ENCODE results near the gene PXK.

Gene PXK

GRCh38 chr3:58361866-58362265 is 29.2 kb downstream of the PXK start:
- Histone ChIP-seq H3K4me3 (ENCODE audit: low read depth, low read length) (no peak overlapping the region), H3K27me3 (ENCODE audit: control insufficient read depth, insufficient read depth, low read length) (no peaks in the 10 kb centered on the region), H3K9me3 (ENCODE audit: control insufficient read depth, insufficient read depth, low read depth, low read length) (no peaks in the 10 kb centered on the region), H3K27ac (ENCODE audit: low read depth, low read length) (no peak overlapping the region), H3K36me3 (ENCODE audit: control insufficient read depth, insufficient read depth, low read length) (no peaks in the 10 kb centered on the region), H3K4me1 (ENCODE audit: control insufficient read depth, insufficient read depth, low read length) (peaks cover 11% of the 10 kb centered on the region), H3K9ac (ENCODE audit: low read length) (no peak overlapping the region)

- Histone ChIP-seq H3K9ac (ENCODE audit: low read length) (no peak overlapping the region), H3K27ac (ENCODE audit: low read depth, low read length) (no peak overlapping the region), H3K36me3 (ENCODE audit: control insufficient read depth, insufficient read depth, low read length) (no peaks in the 10 kb centered on the region), H3K27me3 (ENCODE audit: control insufficient read depth, insufficient read depth, low read length) (no peaks in the 10 kb centered on the region), H3K4me3 (ENCODE audit: low read depth, low read length) (no peak overlapping the region), H3K4me1 (ENCODE audit: control insufficient read depth, insufficient read depth, low read length) (peaks cover 16% of the 10 kb centered on the region), H3K9me3 (ENCODE audit: control insufficient read depth, insufficient read depth, low read depth, low read length) (no peaks in the 10 kb centered on the region)
Observed at GRCh38 chr3:58366699-58367098, 34.0 kb downstream of the PXK start.

- no peak overlapping the region for H3K9ac ChIP-seq (ENCODE audit: low read length)
- H3K27me3 ChIP-seq (ENCODE audit: control insufficient read depth, insufficient read depth, low read length), result no peaks in the 10 kb centered on the region
- H3K9me3 ChIP-seq (ENCODE audit: control insufficient read depth, insufficient read depth, low read depth, low read length), result no peaks in the 10 kb centered on the region
- H3K4me3 ChIP-seq (ENCODE audit: low read depth, low read length), result no peak overlapping the region
- no peak overlapping the region for H3K27ac ChIP-seq (ENCODE audit: low read depth, low read length)
- H3K4me1 ChIP-seq (ENCODE audit: control insufficient read depth, insufficient read depth, low read length), result peaks cover 16% of the 10 kb centered on the region
- no peaks in the 10 kb centered on the region for H3K36me3 ChIP-seq (ENCODE audit: control insufficient read depth, insufficient read depth, low read length)
Observed at GRCh38 chr3:58369038-58369437, 36.3 kb downstream of the PXK start.

- no peak overlapping the region for H3K9ac ChIP-seq (ENCODE audit: low read length)
- H3K9me3 ChIP-seq (ENCODE audit: control insufficient read depth, insufficient read depth, low read depth, low read length), result no peaks in the 10 kb centered on the region
- H3K4me1 ChIP-seq (ENCODE audit: control insufficient read depth, insufficient read depth, low read length), result peaks cover 16% of the 10 kb centered on the region
- no peak overlapping the region for H3K4me3 ChIP-seq (ENCODE audit: low read depth, low read length)
- H3K27ac ChIP-seq (ENCODE audit: low read depth, low read length), result no peak overlapping the region
- H3K27me3 ChIP-seq (ENCODE audit: control insufficient read depth, insufficient read depth, low read length), result no peaks in the 10 kb centered on the region
- no peaks in the 10 kb centered on the region for H3K36me3 ChIP-seq (ENCODE audit: control insufficient read depth, insufficient read depth, low read length)
Observed at GRCh38 chr3:58369876-58370275, 37.2 kb downstream of the PXK start.

- Histone ChIP-seq H3K4me3 (ENCODE audit: low read depth, low read length) (no peak overlapping the region), H3K27me3 (ENCODE audit: control insufficient read depth, insufficient read depth, low read length) (no peaks in the 10 kb centered on the region), H3K4me1 (ENCODE audit: control insufficient read depth, insufficient read depth, low read length) (peaks cover 14% of the 10 kb centered on the region), H3K9ac (ENCODE audit: low read length) (no peak overlapping the region), H3K27ac (ENCODE audit: low read depth, low read length) (no peak overlapping the region), H3K36me3 (ENCODE audit: control insufficient read depth, insufficient read depth, low read length) (no peaks in the 10 kb centered on the region), H3K9me3 (ENCODE audit: control insufficient read depth, insufficient read depth, low read depth, low read length) (no peaks in the 10 kb centered on the region)
Observed at GRCh38 chr3:58370407-58370806, 37.7 kb downstream of the PXK start.

GRCh38 chr3:58371754-58372153 is 39.1 kb downstream of the PXK start:
- no peak overlapping the region for H3K4me3 ChIP-seq (ENCODE audit: low read depth, low read length)
- H3K9ac ChIP-seq (ENCODE audit: low read length), result no peak overlapping the region
- no peaks in the 10 kb centered on the region for H3K9me3 ChIP-seq (ENCODE audit: control insufficient read depth, insufficient read depth, low read depth, low read length)
- H3K36me3 ChIP-seq (ENCODE audit: control insufficient read depth, insufficient read depth, low read length), result no peaks in the 10 kb centered on the region
- H3K27ac ChIP-seq (ENCODE audit: low read depth, low read length), result no peak overlapping the region
- peaks cover 5% of the 10 kb centered on the region; the same call in 1 of the 2 replicates for H3K4me1 ChIP-seq (ENCODE audit: control insufficient read depth, insufficient read depth, low read length)
- H3K27me3 ChIP-seq (ENCODE audit: control insufficient read depth, insufficient read depth, low read length), result no peaks in the 10 kb centered on the region

GRCh38 chr3:58375254-58375653 is 42.6 kb downstream of the PXK start:
- H3K4me3 ChIP-seq (ENCODE audit: low read depth, low read length), result no peak overlapping the region
- no peaks in the 10 kb centered on the region for H3K9me3 ChIP-seq (ENCODE audit: control insufficient read depth, insufficient read depth, low read depth, low read length)
- no peak overlapping the region for H3K27ac ChIP-seq (ENCODE audit: low read depth, low read length)
- H3K9ac ChIP-seq (ENCODE audit: low read length), result no peak overlapping the region
- no peaks in the 10 kb centered on the region for H3K36me3 ChIP-seq (ENCODE audit: control insufficient read depth, insufficient read depth, low read length)
- H3K4me1 ChIP-seq (ENCODE audit: control insufficient read depth, insufficient read depth, low read length), result peaks cover 11% of the 10 kb centered on the region
- H3K27me3 ChIP-seq (ENCODE audit: control insufficient read depth, insufficient read depth, low read length), result no peaks in the 10 kb centered on the region

- Histone ChIP-seq H3K9ac (ENCODE audit: low read length) (no peak overlapping the region), H3K27ac (ENCODE audit: low read depth, low read length) (no peak overlapping the region), H3K4me1 (ENCODE audit: control insufficient read depth, insufficient read depth, low read length) (peaks cover 11% of the 10 kb centered on the region), H3K27me3 (ENCODE audit: control insufficient read depth, insufficient read depth, low read length) (no peaks in the 10 kb centered on the region), H3K36me3 (ENCODE audit: control insufficient read depth, insufficient read depth, low read length) (no peaks in the 10 kb centered on the region), H3K4me3 (ENCODE audit: low read depth, low read length) (no peak overlapping the region), H3K9me3 (ENCODE audit: control insufficient read depth, insufficient read depth, low read depth, low read length) (no peaks in the 10 kb centered on the region)
Observed at GRCh38 chr3:58377168-58377567, 44.5 kb downstream of the PXK start.

- Histone ChIP-seq H3K4me1 (ENCODE audit: control insufficient read depth, insufficient read depth, low read length) (peaks cover 11% of the 10 kb centered on the region), H3K9me3 (ENCODE audit: control insufficient read depth, insufficient read depth, low read depth, low read length) (no peaks in the 10 kb centered on the region), H3K9ac (ENCODE audit: low read length) (no peak overlapping the region), H3K27ac (ENCODE audit: low read depth, low read length) (no peak overlapping the region), H3K27me3 (ENCODE audit: control insufficient read depth, insufficient read depth, low read length) (no peaks in the 10 kb centered on the region), H3K36me3 (ENCODE audit: control insufficient read depth, insufficient read depth, low read length) (no peaks in the 10 kb centered on the region), H3K4me3 (ENCODE audit: low read depth, low read length) (no peak overlapping the region)
Observed at GRCh38 chr3:58377750-58378149, 45.1 kb downstream of the PXK start.

GRCh38 chr3:58379351-58380073 is 46.8 kb downstream of the PXK start:
- no peak overlapping the region for H3K27ac ChIP-seq (ENCODE audit: low read depth, low read length)
- H3K36me3 ChIP-seq (ENCODE audit: control insufficient read depth, insufficient read depth, low read length), result no peaks in the 10 kb centered on the region
- no peaks in the 10 kb centered on the region for H3K27me3 ChIP-seq (ENCODE audit: control insufficient read depth, insufficient read depth, low read length)
- H3K9me3 ChIP-seq (ENCODE audit: control insufficient read depth, insufficient read depth, low read depth, low read length), result no peaks in the 10 kb centered on the region
- H3K4me3 ChIP-seq (ENCODE audit: low read depth, low read length), result no peak overlapping the region
- H3K9ac ChIP-seq (ENCODE audit: low read length), result no peak overlapping the region
- H3K4me1 ChIP-seq (ENCODE audit: control insufficient read depth, insufficient read depth, low read length), result peaks cover 11% of the 10 kb centered on the region

GRCh38 chr3:58383476-58383875 is 50.8 kb downstream of the PXK start:
- Histone ChIP-seq H3K27ac (ENCODE audit: low read depth, low read length) (no peak overlapping the region), H3K9ac (ENCODE audit: low read length) (no peak overlapping the region), H3K36me3 (ENCODE audit: control insufficient read depth, insufficient read depth, low read length) (no peaks in the 10 kb centered on the region), H3K9me3 (ENCODE audit: control insufficient read depth, insufficient read depth, low read depth, low read length) (no peaks in the 10 kb centered on the region), H3K27me3 (ENCODE audit: control insufficient read depth, insufficient read depth, low read length) (no peaks in the 10 kb centered on the region), H3K4me1 (ENCODE audit: control insufficient read depth, insufficient read depth, low read length) (peaks cover 24% of the 10 kb centered on the region), H3K4me3 (ENCODE audit: low read depth, low read length) (no peak overlapping the region)
